PC-9 (cell line): Measurements from ENCODE around the gene KCNJ11. TPM values are rescaled to one million over a fixed set of nuclear protein-coding genes. Genes with fewer than 3 reads are reported as not detected.

ENCODE experiments used
- BruUV-seq: library from RNA; stranded (reverse); fragments of 400-500 nt; replicated peaks from 2 replicates; lab custom pipeline; 2021; lab: Mats Ljungman, UMichigan
- CTCF ChIA-PET: fragments of 300-600 bp; sonication (Branson Sonifier 250); formaldehyde crosslinking; loops from one replicate; lab custom pipeline; 2022; ENCODE audit warnings: antibody characterized with exemption; lab: Charles Lee
- POLR2A ChIA-PET: fragments of 300-600 bp; sonication (Branson Sonifier 250); formaldehyde crosslinking; loops from one replicate; lab custom pipeline; 2022; ENCODE audit warnings: antibody characterized with exemption; ENCODE audit not compliant: unreplicated experiment; lab: Charles Lee
- DNase-seq, 2 experiments: peaks; one replicate each; pipeline versions ENCODE4 v3.0.0 to v3.0.0-alpha.2; 2015 to 2022; ENCODE audit warnings: mixed read lengths in 1 of 2
- H2AFZ ChIP-seq: fragments of 200-600 bp; sonication (generic); 2 replicates; pipeline ENCODE4 v1.8.1; 2017; ENCODE audit warnings: antibody characterized with exemption
- H3F3A ChIP-seq: fragments of 200-600 bp; sonication (generic); 2 replicates; pipeline ENCODE4 v1.8.1; 2017; ENCODE audit warnings: antibody characterized with exemption, mild to moderate bottlenecking, low read depth; ENCODE audit not compliant: insufficient read depth
- H3K27ac ChIP-seq: fragments of 200-600 bp; sonication (generic); 2 replicates; pipeline ENCODE4 v1.6.1; 2016; ENCODE audit warnings: mixed run types
- H3K27me3 ChIP-seq: fragments of 200-600 bp; sonication (generic); 2 replicates; pipeline ENCODE4 v1.6.1; 2016; ENCODE audit warnings: low read depth, mixed run types; ENCODE audit not compliant: insufficient read depth
- H3K36me3 ChIP-seq: fragments of 200-600 bp; sonication (generic); 2 replicates; pipeline ENCODE4 v1.6.1; 2016; ENCODE audit warnings: low read depth, mixed run types
- H3K4me1 ChIP-seq: fragments of 200-600 bp; sonication (generic); replicated peaks from 2 replicates; pipeline ENCODE4 v1.6.1; 2016; ENCODE audit warnings: mixed run types; ENCODE audit not compliant: insufficient read depth
- H3K4me2 ChIP-seq: fragments of 200-600 bp; sonication (generic); 2 replicates; pipeline ENCODE4 v1.6.1; 2017; ENCODE audit warnings: mixed run types
- H3K4me3 ChIP-seq: fragments of 200-600 bp; sonication (generic); 2 replicates; pipeline ENCODE4 v1.6.1; 2016; ENCODE audit warnings: mixed run types
- H3K79me2 ChIP-seq: fragments of 200-600 bp; sonication (generic); 2 replicates; pipeline ENCODE4 v1.6.1; 2017; ENCODE audit warnings: low read depth, mixed run types
- H3K9me2 ChIP-seq: fragments of 200-600 bp; sonication (generic); 2 replicates; pipeline ENCODE4 v1.8.1; 2017; ENCODE audit warnings: mild to moderate bottlenecking; ENCODE audit not compliant: insufficient read depth
- H3K9me3 ChIP-seq: fragments of 200-600 bp; sonication (generic); 2 replicates; pipeline ENCODE4 v1.8.1; 2016; ENCODE audit warnings: low read depth; ENCODE audit not compliant: insufficient read depth
- H4K20me1 ChIP-seq: fragments of 200-600 bp; sonication (generic); 2 replicates; pipeline ENCODE4 v1.8.1; 2017; ENCODE audit not compliant: insufficient read depth
- EZH2 ChIP-seq: fragments of 200-600 bp; sonication (generic); IDR thresholded peaks from 2 replicates; pipeline ENCODE4 v1.8.0; 2017; ENCODE audit warnings: antibody characterized with exemption, low read depth
- intact Hi-C: fragments of 100-400 bp; cut with micrococcal nuclease; formaldehyde crosslinking; loops from one replicate; pipeline ENCODE4 v1.10.0; 2022; ENCODE audit not compliant: unreplicated experiment
- total RNA-seq: library from RNA; stranded (reverse); gene quantifications from 2 replicates; pipeline ENCODE4 v1.2.3, GENCODE V29; 2021
- TF ChIP-seq, protein P1 (sequence below): fragments of 200-600 bp; sonication (generic); conservative IDR thresholded peaks from 2 replicates; pipeline ENCODE4 v1.6.1; 2017; ENCODE audit warnings: mixed run types, antibody characterized with exemption, mild to moderate bottlenecking, moderate library complexity

KCNJ11 gene
- total RNA-seq, 1 experiment from 2014 or later, result 0.26 TPM

DNA sequence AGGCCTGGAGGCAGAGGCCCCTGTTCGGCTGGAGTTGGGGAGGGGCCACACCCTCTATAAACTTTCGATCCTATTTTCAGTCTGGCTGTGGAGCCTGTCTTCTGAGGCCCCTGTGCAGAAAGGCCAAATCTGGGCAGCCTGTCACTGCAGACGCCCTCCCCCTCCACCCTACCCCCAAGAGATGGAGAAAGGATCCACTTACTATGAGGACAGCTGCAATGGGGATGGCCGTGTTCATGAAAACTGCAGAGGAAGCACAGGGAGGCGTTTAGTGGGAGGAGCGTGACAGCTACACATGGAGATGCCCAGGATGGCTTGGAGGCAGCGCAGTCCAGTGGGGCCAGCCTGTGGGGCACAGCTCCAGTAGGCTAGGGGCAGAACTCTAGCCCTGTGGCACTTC is 43.5 kb upstream of the KCNJ11 start:
- H4K20me1 ChIP-seq, result no peaks in the 10 kb centered on the region
- no peaks in the 10 kb centered on the region for H3K9me2 ChIP-seq
- no peak overlapping the region for H2AFZ ChIP-seq
- no peaks in the 10 kb centered on the region for H3F3A ChIP-seq
- H3K4me3 ChIP-seq, result no peak overlapping the region
- no peak for TF ChIP-seq EZH2
- TF ChIP-seq, protein P1, sequence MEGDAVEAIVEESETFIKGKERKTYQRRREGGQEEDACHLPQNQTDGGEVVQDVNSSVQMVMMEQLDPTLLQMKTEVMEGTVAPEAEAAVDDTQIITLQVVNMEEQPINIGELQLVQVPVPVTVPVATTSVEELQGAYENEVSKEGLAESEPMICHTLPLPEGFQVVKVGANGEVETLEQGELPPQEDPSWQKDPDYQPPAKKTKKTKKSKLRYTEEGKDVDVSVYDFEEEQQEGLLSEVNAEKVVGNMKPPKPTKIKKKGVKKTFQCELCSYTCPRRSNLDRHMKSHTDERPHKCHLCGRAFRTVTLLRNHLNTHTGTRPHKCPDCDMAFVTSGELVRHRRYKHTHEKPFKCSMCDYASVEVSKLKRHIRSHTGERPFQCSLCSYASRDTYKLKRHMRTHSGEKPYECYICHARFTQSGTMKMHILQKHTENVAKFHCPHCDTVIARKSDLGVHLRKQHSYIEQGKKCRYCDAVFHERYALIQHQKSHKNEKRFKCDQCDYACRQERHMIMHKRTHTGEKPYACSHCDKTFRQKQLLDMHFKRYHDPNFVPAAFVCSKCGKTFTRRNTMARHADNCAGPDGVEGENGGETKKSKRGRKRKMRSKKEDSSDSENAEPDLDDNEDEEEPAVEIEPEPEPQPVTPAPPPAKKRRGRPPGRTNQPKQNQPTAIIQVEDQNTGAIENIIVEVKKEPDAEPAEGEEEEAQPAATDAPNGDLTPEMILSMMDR, result no peak
- no peaks in the 10 kb centered on the region for H3K36me3 ChIP-seq
- H3K4me1 ChIP-seq, result no peaks in the 10 kb centered on the region
- DNase-seq, result no peak
- no peaks in the 10 kb centered on the region for H3K79me2 ChIP-seq
- no TSS peak for BruUV-seq
- H3K27me3 ChIP-seq, result peaks cover 87% of the 10 kb centered on the region
- ChIA-PET POLR2A (no interaction called here), CTCF (no interaction called here)
- intact Hi-C loops, result no loop called here
- H3K4me2 ChIP-seq, result no peak overlapping the region
- H3K9me3 ChIP-seq, result no peaks in the 10 kb centered on the region
- H3K27ac ChIP-seq, result no peak overlapping the region

DNA sequence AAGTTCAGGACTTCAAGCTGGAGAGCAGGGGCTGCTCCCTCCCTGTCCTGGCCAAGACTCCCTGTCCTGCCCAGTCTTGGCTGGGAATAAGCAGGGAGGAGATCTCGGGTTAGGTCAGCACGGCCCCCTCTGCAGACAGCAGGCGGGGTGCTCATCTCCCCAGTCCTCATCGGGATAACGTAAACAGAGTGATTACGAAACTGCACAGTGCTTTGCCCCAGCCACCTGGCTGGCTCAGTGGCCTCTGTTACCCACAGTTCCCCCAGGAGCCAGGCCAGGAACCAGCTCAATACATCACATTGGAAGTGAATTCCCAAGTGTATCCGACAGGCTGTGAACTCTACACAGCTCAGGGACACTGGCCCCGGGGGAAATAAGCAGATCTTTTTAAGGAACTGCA is 42.7 kb upstream of the KCNJ11 start:
- no peak overlapping the region for H2AFZ ChIP-seq
- no peaks in the 10 kb centered on the region for H3K79me2 ChIP-seq
- intact Hi-C loops, result no loop called here
- no peaks in the 10 kb centered on the region for H3K4me1 ChIP-seq
- TF ChIP-seq, protein P1, result no peak
- no peak for TF ChIP-seq EZH2
- H3K9me2 ChIP-seq, result no peaks in the 10 kb centered on the region
- H3K4me2 ChIP-seq, result no peak overlapping the region
- DNase-seq, result no peak
- H3K4me3 ChIP-seq, result no peak overlapping the region
- ChIA-PET CTCF (no interaction called here), POLR2A (interaction anchor here (0.6 kb wide), 1 partner anchor 31 kb away, joined by 3 read pairs; no protein-coding TSS in a partner anchor)
- H3F3A ChIP-seq, result no peaks in the 10 kb centered on the region
- H3K9me3 ChIP-seq, result no peaks in the 10 kb centered on the region
- no peaks in the 10 kb centered on the region for H3K36me3 ChIP-seq
- H3K27ac ChIP-seq, result no peak overlapping the region
- no TSS peak for BruUV-seq
- peaks cover 94% of the 10 kb centered on the region for H3K27me3 ChIP-seq
- H4K20me1 ChIP-seq, result no peaks in the 10 kb centered on the region

DNA sequence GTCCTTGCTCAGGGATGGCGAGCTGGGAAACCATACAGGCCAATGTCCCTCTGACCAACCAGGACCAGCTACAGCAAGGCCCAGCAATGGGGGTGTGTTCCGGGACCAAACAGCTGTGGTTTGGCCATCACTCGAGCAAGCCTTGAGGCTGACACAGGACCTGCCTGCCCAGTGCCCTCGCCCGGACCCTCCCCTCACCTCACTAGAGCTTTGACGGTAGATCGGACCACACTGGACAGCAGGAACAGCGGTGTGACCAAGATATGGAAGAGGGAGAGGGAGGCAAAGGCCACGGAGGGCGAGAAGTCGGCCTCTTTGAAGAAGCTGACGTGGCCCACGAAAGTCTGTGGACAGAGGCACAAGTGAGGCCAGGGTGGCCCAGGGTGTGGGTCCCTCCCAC is 42.2 kb upstream of the KCNJ11 start:
- ChIA-PET CTCF (no interaction called here), POLR2A (no interaction called here)
- H3K9me2 ChIP-seq, result no peaks in the 10 kb centered on the region
- no peaks in the 10 kb centered on the region for H3F3A ChIP-seq
- no peak overlapping the region for H3K4me2 ChIP-seq
- no peaks in the 10 kb centered on the region for H3K36me3 ChIP-seq
- H2AFZ ChIP-seq, result no peak overlapping the region
- TF ChIP-seq EZH2, result no peak
- TF ChIP-seq, protein P1, result no peak
- peaks cover 89% of the 10 kb centered on the region for H3K27me3 ChIP-seq
- H3K4me3 ChIP-seq, result no peak overlapping the region
- no peaks in the 10 kb centered on the region for H3K79me2 ChIP-seq
- no peak for DNase-seq
- no TSS peak for BruUV-seq
- H3K4me1 ChIP-seq, result no peaks in the 10 kb centered on the region
- intact Hi-C loops, result no loop called here
- H4K20me1 ChIP-seq, result no peaks in the 10 kb centered on the region
- H3K27ac ChIP-seq, result no peak overlapping the region
- H3K9me3 ChIP-seq, result no peaks in the 10 kb centered on the region
